CD4-positive, alpha-beta memory T cell (primary cell): ENCODE data around the gene OXA1L. TPM values are rescaled to one million over a fixed set of nuclear protein-coding genes. Genes with fewer than 3 reads are reported as not detected.
"Not testable (repeated sequence)": the region's sequence is repeated elsewhere in the genome, so short reads cannot be mapped to it uniquely, and the experiment has no call there.

Experiments used
- CTCF ChIA-PET: fragments of 350-600 bp; sonication (Branson Sonifier 250); formaldehyde crosslinking; loops from one replicate; lab custom pipeline; 2021; ENCODE audit warnings: inconsistent platforms; ENCODE audit not compliant: partially characterized antibody; lab: Charles Lee
- POLR2A ChIA-PET: fragments of 350-600 bp; sonication (Branson Sonifier 250); formaldehyde crosslinking; loops from one replicate; lab custom pipeline; 2021; ENCODE audit not compliant: partially characterized antibody; lab: Charles Lee
- DNase-seq, 5 donors: peaks; one replicate each; pipeline versions ENCODE4 v3.0.0 to v3.0.0-alpha.2; 2020 to 2022; ENCODE audit warnings: mixed read lengths in 1 of 5
- H3K27ac ChIP-seq: one replicate; pipeline ENCODE4 v1.7.0; 2013; ENCODE audit warnings: low read depth, low read length
- H3K27me3 ChIP-seq: 2 replicates; pipeline ENCODE4 v1.7.0; 2013; ENCODE audit warnings: mild to moderate bottlenecking, low read length, moderate library complexity; ENCODE audit not compliant: insufficient read depth
- H3K36me3 ChIP-seq: 2 replicates; pipeline ENCODE4 v1.7.0; 2013; ENCODE audit warnings: mild to moderate bottlenecking, low read length, moderate library complexity; ENCODE audit not compliant: insufficient read depth
- H3K4me1 ChIP-seq: 2 replicates; pipeline ENCODE4 v1.7.0; 2013; ENCODE audit warnings: mild to moderate bottlenecking, low read length, moderate library complexity; ENCODE audit not compliant: insufficient read depth
- H3K4me3 ChIP-seq, 2 donors: one replicate each; pipeline ENCODE4 v1.7.0; 2013; ENCODE audit warnings: low read length in 2 of 2, mild to moderate bottlenecking in 1 of 2
- H3K9me3 ChIP-seq, 2 donors: one replicate each; pipeline ENCODE4 v1.7.0; 2013; ENCODE audit warnings: low read length in 2 of 2, control low read depth in 1 of 2; ENCODE audit not compliant: control insufficient read depth in 1 of 2
- H3K27ac Mint-ChIP-seq, 7 donors: one replicate each; pipeline ENCODE4 v1.8.0; 2020 to 2021; ENCODE audit warnings: mixed read lengths in 7 of 7, mild to moderate bottlenecking in 6 of 7, inconsistent platforms in 3 of 7, moderate library complexity in 3 of 7
- H3K27me3 Mint-ChIP-seq, 2 donors: one replicate each; pipeline ENCODE4 v1.8.0; 2020 to 2021; ENCODE audit warnings: mixed read lengths in 2 of 2
- H3K36me3 Mint-ChIP-seq, 2 donors: one replicate each; pipeline ENCODE4 v1.8.0; 2020 to 2021; ENCODE audit warnings: mixed read lengths in 2 of 2, inconsistent platforms in 1 of 2, mild to moderate bottlenecking in 1 of 2
- H3K4me1 Mint-ChIP-seq, 4 donors: one replicate each; pipeline ENCODE4 v1.8.0; 2020 to 2021; ENCODE audit warnings: mixed read lengths in 4 of 4, mild to moderate bottlenecking in 1 of 4
- H3K4me3 Mint-ChIP-seq, 8 donors: one replicate each; pipeline ENCODE4 v1.8.0; 2020 to 2021; ENCODE audit warnings: mixed read lengths in 8 of 8, mild to moderate bottlenecking in 7 of 8, moderate library complexity in 6 of 8, inconsistent platforms in 3 of 8
- H3K9me3 Mint-ChIP-seq, 8 donors: one replicate each; pipeline ENCODE4 v1.8.0; 2020 to 2021; ENCODE audit warnings: mixed read lengths in 8 of 8, mild to moderate bottlenecking in 5 of 8, inconsistent platforms in 3 of 8, moderate library complexity in 1 of 8
- intact Hi-C: fragments of 100-400 bp; cut with micrococcal nuclease; formaldehyde crosslinking; loops from one replicate; pipeline ENCODE4 v1.15.1; 2023
- polyA plus RNA-seq, 2 donors: library from polyadenylated mRNA; unstranded; fragments of 300-500 nt; fragmentation: Illumina TruSeq; gene quantifications; one replicate each; pipeline ENCODE4 v1.2.3, GENCODE V29; 2021
- total RNA-seq, 2 experiments: library from RNA; stranded (reverse); gene quantifications; one replicate each; pipeline ENCODE4 v1.2.3, GENCODE V29; 2021

Gene OXA1L
- total and polyA plus RNA-seq, 4 experiments from 2014 or later: 54.6 to 137 (median 97.5) TPM

GRCh38 chr14:22748206-22748605, 18.3 kb upstream of the OXA1L start:
- no peak for DNase-seq
- H3K4me1 Mint-ChIP-seq: peaks cover 0 to 2% (median 0%) of the 10 kb centered on the region in 4 donors
- Histone ChIP-seq H3K4me3 (no peak overlapping the region), H3K4me1 (no peaks in the 10 kb centered on the region), H3K27me3 (no peaks in the 10 kb centered on the region), H3K27ac (no peak overlapping the region), H3K9me3 (no peaks in the 10 kb centered on the region), H3K36me3 (no peaks in the 10 kb centered on the region)
- ChIA-PET CTCF (no interaction called here), POLR2A (no interaction called here)
- no peak overlapping the region for H3K27ac Mint-ChIP-seq
- peaks cover 23 to 38% of the 10 kb centered on the region in 2 donors for H3K27me3 Mint-ChIP-seq
- no peaks in the 10 kb centered on the region for H3K9me3 Mint-ChIP-seq
- intact Hi-C loops: no loop called here
- no peaks in the 10 kb centered on the region for H3K36me3 Mint-ChIP-seq
- no peak overlapping the region for H3K4me3 Mint-ChIP-seq

- intact Hi-C loops: no loop called here
- H3K4me1 Mint-ChIP-seq: peaks cover 0 to 2% (median 0%) of the 10 kb centered on the region in 4 donors
- no peaks in the 10 kb centered on the region for H3K36me3 Mint-ChIP-seq
- no peaks in the 10 kb centered on the region for H3K9me3 ChIP-seq
- DNase-seq: no peak
- no peaks in the 10 kb centered on the region for H3K36me3 ChIP-seq
- no peak overlapping the region for H3K27ac ChIP-seq
- no peaks in the 10 kb centered on the region for H3K4me1 ChIP-seq
- H3K27me3 ChIP-seq: no peaks in the 10 kb centered on the region
- no peak overlapping the region for H3K4me3 ChIP-seq
- H3K4me3 Mint-ChIP-seq: no peak overlapping the region
- H3K27ac Mint-ChIP-seq: peak overlapping the region in 1 of 7 donors; percentile 31
- no peaks in the 10 kb centered on the region for H3K9me3 Mint-ChIP-seq
- peaks cover 23 to 37% of the 10 kb centered on the region in 2 donors for H3K27me3 Mint-ChIP-seq
- ChIA-PET POLR2A (no interaction called here), CTCF (no interaction called here)
Measured at GRCh38 chr14:22748631-22749068, 17.8 kb upstream of the OXA1L start.

GRCh38 chr14:22752422-22752821, 14.1 kb upstream of the OXA1L start:
- no peaks in the 10 kb centered on the region for H3K4me1 ChIP-seq
- H3K27me3 Mint-ChIP-seq: peaks cover 21 to 26% of the 10 kb centered on the region in 2 donors
- H3K4me3 Mint-ChIP-seq: no peak overlapping the region
- ChIA-PET CTCF (interaction anchor here (0.7 kb wide), 1 partner anchor 1586 kb away, joined by 3 read pairs; no protein-coding TSS in a partner anchor), POLR2A (no interaction called here)
- H3K9me3 ChIP-seq: no peaks in the 10 kb centered on the region
- no peaks in the 10 kb centered on the region for H3K36me3 Mint-ChIP-seq
- H3K27ac Mint-ChIP-seq: no peak overlapping the region
- no peak overlapping the region for H3K27ac ChIP-seq
- no peak overlapping the region for H3K4me3 ChIP-seq
- no peaks in the 10 kb centered on the region for H3K36me3 ChIP-seq
- intact Hi-C loops: no loop called here
- peaks cover 0 to 2% (median 0%) of the 10 kb centered on the region in 4 donors for H3K4me1 Mint-ChIP-seq
- no peaks in the 10 kb centered on the region for H3K27me3 ChIP-seq
- DNase-seq: no peak
- H3K9me3 Mint-ChIP-seq: no peaks in the 10 kb centered on the region

GRCh38 chr14:22753586-22753985, 12.9 kb upstream of the OXA1L start:
- ChIA-PET POLR2A (no interaction called here), CTCF (no interaction called here)
- H3K4me1 ChIP-seq: no peaks in the 10 kb centered on the region
- Mint-ChIP-seq H3K9me3 (no peaks in the 10 kb centered on the region), H3K4me3 (no peak overlapping the region), H3K27me3 (peaks cover 18 to 22% of the 10 kb centered on the region in 2 donors), H3K4me1 (peaks cover 0 to 2% (median 0%) of the 10 kb centered on the region in 4 donors), H3K27ac (no peak overlapping the region), H3K36me3 (no peaks in the 10 kb centered on the region)
- no peak for DNase-seq
- no peaks in the 10 kb centered on the region for H3K36me3 ChIP-seq
- H3K27ac ChIP-seq: no peak overlapping the region
- intact Hi-C loops: no loop called here
- no peaks in the 10 kb centered on the region for H3K9me3 ChIP-seq
- no peak overlapping the region for H3K4me3 ChIP-seq
- no peaks in the 10 kb centered on the region for H3K27me3 ChIP-seq

GRCh38 chr14:22757972-22758650, 8.4 kb upstream of the OXA1L start:
- DNase-seq, CTCF ChIA-PET, intact Hi-C loops, H3K27ac Mint-ChIP-seq, H3K4me3 Mint-ChIP-seq, H3K9me3 ChIP-seq, H3K27me3 Mint-ChIP-seq, H3K36me3 ChIP-seq, H3K4me3 ChIP-seq, H3K4me1 Mint-ChIP-seq, H3K4me1 ChIP-seq, H3K27ac ChIP-seq, POLR2A ChIA-PET, H3K27me3 ChIP-seq: not testable (repeated sequence)
- Mint-ChIP-seq H3K36me3 (peaks cover 6 to 12% of the 10 kb centered on the region in 2 donors), H3K9me3 (peaks cover 0 to 20% (median 15%) of the 10 kb centered on the region in 8 donors)

- Mint-ChIP-seq H3K36me3 (peaks cover 12 to 15% of the 10 kb centered on the region in 2 donors), H3K4me3 (no peak overlapping the region), H3K27me3 (no peaks in the 10 kb centered on the region), H3K4me1 (peaks cover 8 to 16% (median 11%) of the 10 kb centered on the region in 4 donors), H3K27ac (no peak overlapping the region), H3K9me3 (peaks cover 0 to 21% (median 15%) of the 10 kb centered on the region in 8 donors)
- intact Hi-C loops: no loop called here
- H3K9me3 ChIP-seq: peaks cover 0 to 4% of the 10 kb centered on the region in 2 donors
- no peak overlapping the region for H3K27ac ChIP-seq
- H3K27me3 ChIP-seq: no peaks in the 10 kb centered on the region
- H3K36me3 ChIP-seq: no peaks in the 10 kb centered on the region
- H3K4me3 ChIP-seq: no peak overlapping the region
- ChIA-PET CTCF (no interaction called here), POLR2A (no interaction called here)
- DNase-seq: no peak
- peaks cover 8% of the 10 kb centered on the region for H3K4me1 ChIP-seq
Measured at GRCh38 chr14:22761734-22762133, 4.8 kb upstream of the OXA1L start.

- intact Hi-C loops: no loop called here
- Mint-ChIP-seq H3K9me3 (peaks cover 0 to 21% (median 15%) of the 10 kb centered on the region in 8 donors), H3K4me1 (peaks cover 26 to 37% (median 30%) of the 10 kb centered on the region in 4 donors), H3K4me3 (no peak overlapping the region), H3K27me3 (no peaks in the 10 kb centered on the region), H3K27ac (no peak overlapping the region), H3K36me3 (peaks cover 23 to 31% of the 10 kb centered on the region in 2 donors)
- Histone ChIP-seq H3K9me3 (peaks cover 0 to 4% of the 10 kb centered on the region in 2 donors), H3K27me3 (no peaks in the 10 kb centered on the region), H3K36me3 (peaks cover 10% of the 10 kb centered on the region), H3K27ac (no peak overlapping the region), H3K4me3 (no peak overlapping the region), H3K4me1 (peaks cover 24% of the 10 kb centered on the region)
- ChIA-PET CTCF (no interaction called here), POLR2A (no interaction called here)
- DNase-seq: no peak
Measured at GRCh38 chr14:22764382-22764781, 2.1 kb upstream of the OXA1L start.
